ENCODE data around the gene GPR78. TPM values are rescaled to one million over a fixed set of nuclear protein-coding genes. Genes with fewer than 3 reads are reported as not detected.

Gene GPR78
- total and polyA plus RNA-seq, 2 of the 8 experiments (the other 6 are each of a cell fraction or from before 2014, with no cell fraction given), result 1.0 to 3.0 TPM

- peaks cover 0 to 8% (median 5%) of the 10 kb centered on the region in 4 experiments; a peak in 5 of 7 replicates for H3K27me3 ChIP-seq (replicated peaks in 1 of 4; ENCODE audit: control insufficient read depth in 3 of 4, extremely low read depth in 1 of 4, insufficient read depth in 3 of 4, low read length in 3 of 4)
These were observed 6.7 kb downstream of the GPR78 start for GRCh38 chr4:8586671-8587468.

More at GRCh38 chr4:8586671-8587468, 6.7 kb downstream of the GPR78 start:
- Histone ChIP-seq H3K79me1 (ENCODE audit: low read depth, low read length) (no peaks in the 10 kb centered on the region), H3K23me2 (ENCODE audit: low read depth, low read length) (no peaks in the 10 kb centered on the region), H4K91ac (replicated peaks; ENCODE audit: insufficient read length, low read length) (no peak overlapping the region), H4K8ac (ENCODE audit: extremely low read depth, insufficient read depth, low read length) (no peak overlapping the region), H2BK5ac (ENCODE audit: low read depth, low read length) (no peak overlapping the region), H4K20me1 (replicated peaks in 1 of 2; ENCODE audit: control insufficient read depth in 1 of 2, insufficient read depth in 2 of 2, low read length in 2 of 2) (no peaks in the 10 kb centered on the region), H3K9ac (replicated peaks in 1 of 4; ENCODE audit: extremely low read depth in 1 of 4, low read depth in 3 of 4, low read length in 3 of 4) (no peak overlapping the region), H2BK12ac (ENCODE audit: low read depth, low read length) (peak overlapping the region; percentile 68; the same call in 1 of the 2 replicates), H3K23ac (ENCODE audit: insufficient read length) (no peak overlapping the region), H3K79me2 (ENCODE audit: control insufficient read depth in 1 of 2, insufficient read depth in 2 of 2, low read length in 2 of 2) (no peaks in the 10 kb centered on the region), H3K4me3 (ENCODE audit: extremely low read depth in 1 of 4, insufficient read depth in 2 of 4, low read depth in 3 of 4, low read length in 4 of 4) (no peak overlapping the region), H3K4me2 (ENCODE audit: insufficient read depth in 1 of 2, low read depth in 2 of 2, low read length in 2 of 2) (no peak overlapping the region), H3K56ac (replicated peaks; ENCODE audit: insufficient read length, low read depth, low read length) (no peak overlapping the region), H3K36me3 (ENCODE audit: control insufficient read depth in 2 of 4, insufficient read depth in 4 of 4, low read length in 3 of 4) (no peaks in the 10 kb centered on the region), H4K5ac (ENCODE audit: insufficient read length, low read depth, low read length) (no peak overlapping the region), H2AFZ (ENCODE audit: low read length) (no peak overlapping the region), H2BK20ac (ENCODE audit: low read length) (0 out of 2 replicates have a peak overlapping the region, but pooled peaks have one; percentile 80), H2AK5ac (ENCODE audit: low read depth, low read length) (no peak overlapping the region), H3K9me3 (ENCODE audit: insufficient read depth in 2 of 2, low read depth in 1 of 2, low read length in 1 of 2) (no peaks in the 10 kb centered on the region), H3K4me1 (replicated peaks in 1 of 4; ENCODE audit: control insufficient read depth in 3 of 4, insufficient read depth in 4 of 4, low read length in 3 of 4) (peaks cover 0 to 13% (median 9%) of the 10 kb centered on the region in 4 experiments; a peak in 5 of 7 replicates), H2BK120ac (replicated peaks; ENCODE audit: low read depth, low read length) (no peak overlapping the region), H3K4ac (replicated peaks; ENCODE audit: insufficient read length, low read depth, low read length) (no peak overlapping the region), H3K14ac (ENCODE audit: insufficient read length) (no peak overlapping the region), H3K27ac (ENCODE audit: low read depth, low read length) (no peak overlapping the region), H3K18ac (ENCODE audit: extremely low read depth, low read length) (no peak overlapping the region; the same call in 1 of the 2 replicates), H2BK15ac (ENCODE audit: low read length) (0 out of 2 replicates have a peak overlapping the region, but pooled peaks have one; percentile 61)
- FAIRE-seq (no peak), DNase-seq (ENCODE audit: low read depth in 1 of 2, low spot score in 2 of 2) (no peak)
- 88% methylated on average over 34 of the region's 37 CpGs; no CpG with 5 or more reads in 1 of the 2 experiments for WGBS, 2 experiments (ENCODE audit: extremely low coverage in 1 of 2, insufficient coverage in 1 of 2, insufficient read length in 1 of 2, insufficient replicate concordance in 2 of 2, low coverage in 1 of 2, low lambda C conversion rate in 2 of 2, missing lambda C conversion rate in 1 of 2)
- ChIA-PET POLR2A (ENCODE audit: partially characterized antibody) (no interaction called here), CTCF (ENCODE audit: partially characterized antibody) (interaction anchor here (0.9 to 8.8 kb wide), 19 partner anchors 9 to 159 kb away, joined by 3 to 66 read pairs (median 4); no protein-coding TSS in a partner anchor)
- TF ChIP-seq RAD21 (IDR thresholded peaks at IDR 0.05 in 1 of 2, conservative IDR thresholded peaks at IDR 0.05 in 1 of 2; ENCODE audit: low read depth in 2 of 2, low read length in 2 of 2), result peak in 1 of 2 experiments; percentile 26; a peak in 2 of 4 replicates
- no peak for TF ChIP-seq SP1 (IDR thresholded peaks at IDR 0.05; ENCODE audit: low read depth, low read length)
- peak in 2 of 3 experiments; percentile 5; a peak in 1 of 4 replicates for TF ChIP-seq CTCF (IDR thresholded peaks at IDR 0.05; ENCODE audit: control extremely low read depth in 1 of 3, insufficient read depth in 1 of 3, low read depth in 1 of 3, low read length in 3 of 3)

Measured in H1 (cell line).